Aorta (tissue), 5 donors: ENCODE measurements around the gene TNRC6C. TPM values are rescaled to one million over a fixed set of nuclear protein-coding genes. Genes with fewer than 3 reads are reported as not detected.

Experiments used
- ATAC-seq: fragments of 200-7000 bp; cut with Tn5 transposase; one replicate; pipeline ENCODE4 v1.9.1; 2022; ENCODE audit warnings: moderate library complexity; ENCODE audit not compliant: low FRiP score
- DNase-seq, 2 donors: peaks; one replicate each; pipeline ENCODE4 v3.0.0-alpha.2; 2020
- H3K27ac ChIP-seq, 2 donors: one replicate each; pipeline ENCODE4 v1.5.1; 2013; ENCODE audit warnings: low read length in 2 of 2, mild to moderate bottlenecking in 2 of 2, moderate library complexity in 2 of 2, control low read depth in 1 of 2, inconsistent platforms in 1 of 2, low read depth in 1 of 2
- H3K27me3 ChIP-seq, 2 donors: one replicate each; pipeline ENCODE4 v1.6.1; 2013; ENCODE audit warnings: control low read depth in 1 of 2, low read length in 1 of 2, mild to moderate bottlenecking in 1 of 2, moderate library complexity in 1 of 2; ENCODE audit not compliant: insufficient read depth in 2 of 2, control insufficient read depth in 1 of 2
- H3K36me3 ChIP-seq, 2 donors: one replicate each; pipeline ENCODE4 v1.6.1; 2013; ENCODE audit warnings: control low read depth in 1 of 2, low read length in 1 of 2, mild to moderate bottlenecking in 1 of 2; ENCODE audit not compliant: insufficient read depth in 2 of 2, control insufficient read depth in 1 of 2
- H3K4me1 ChIP-seq, 2 donors: one replicate each; pipeline ENCODE4 v1.6.1; 2013; ENCODE audit warnings: low read length in 2 of 2, control low read depth in 1 of 2, mild to moderate bottlenecking in 1 of 2, moderate library complexity in 1 of 2; ENCODE audit not compliant: insufficient read depth in 2 of 2, control insufficient read depth in 1 of 2
- H3K4me3 ChIP-seq, 2 donors: one replicate each; pipeline ENCODE4 v1.5.1; 2013; ENCODE audit warnings: low read length in 2 of 2, control low read depth in 1 of 2, mild to moderate bottlenecking in 1 of 2
- H3K9me3 ChIP-seq: one replicate; pipeline ENCODE4 v1.6.1; 2013; ENCODE audit warnings: mild to moderate bottlenecking, low read length; ENCODE audit not compliant: control insufficient read depth
- WGBS, 2 donors: extraction: QIAGEN DNeasy Blood & Tissue Kit; methylation state at CpG; one replicate each; pipeline ENCODE4 v1.1.7; 2013; 5-methylcytosine and 5-hydroxymethylcytosine counted together
- intact Hi-C, 2 donors: fragments of 100-400 bp; cut with DNase I; formaldehyde crosslinking; loops; one replicate each; pipeline versions ENCODE4 v1.14.2 to v1.15.0; 2022
- long read RNA-seq, 2 donors: library from polyadenylated mRNA; unstranded; transcript quantifications; one replicate each; pipeline ENCODE4 v2.0.0, GENCODE V29; 2020 to 2021
- polyA plus RNA-seq, 2 donors: library from polyadenylated mRNA; stranded (reverse); fragments of 200-250 nt; gene quantifications; one replicate each; pipeline ENCODE4 v1.2.3, GENCODE V29; 2013
- total RNA-seq, 2 donors: library from RNA; stranded (reverse); fragmentation: NEBNext Ultra II Directional; extraction: Animal tissue kit (Norgen Biotek cat#: 25700); gene quantifications; one replicate each; pipeline ENCODE4 v1.2.1, GENCODE V29; 2021
- donor health status: healthy with polysubstance abuse.
- donor health status: Bipolar disorder and iron deficiency.
- donor health status: DM: no; HTN: no; CAD: no.
- donor health status: DM: no; HTN: no; CAD: no.
- donor health status: DM: yes; HTN: yes; CAD: no.

TNRC6C gene, protein sequence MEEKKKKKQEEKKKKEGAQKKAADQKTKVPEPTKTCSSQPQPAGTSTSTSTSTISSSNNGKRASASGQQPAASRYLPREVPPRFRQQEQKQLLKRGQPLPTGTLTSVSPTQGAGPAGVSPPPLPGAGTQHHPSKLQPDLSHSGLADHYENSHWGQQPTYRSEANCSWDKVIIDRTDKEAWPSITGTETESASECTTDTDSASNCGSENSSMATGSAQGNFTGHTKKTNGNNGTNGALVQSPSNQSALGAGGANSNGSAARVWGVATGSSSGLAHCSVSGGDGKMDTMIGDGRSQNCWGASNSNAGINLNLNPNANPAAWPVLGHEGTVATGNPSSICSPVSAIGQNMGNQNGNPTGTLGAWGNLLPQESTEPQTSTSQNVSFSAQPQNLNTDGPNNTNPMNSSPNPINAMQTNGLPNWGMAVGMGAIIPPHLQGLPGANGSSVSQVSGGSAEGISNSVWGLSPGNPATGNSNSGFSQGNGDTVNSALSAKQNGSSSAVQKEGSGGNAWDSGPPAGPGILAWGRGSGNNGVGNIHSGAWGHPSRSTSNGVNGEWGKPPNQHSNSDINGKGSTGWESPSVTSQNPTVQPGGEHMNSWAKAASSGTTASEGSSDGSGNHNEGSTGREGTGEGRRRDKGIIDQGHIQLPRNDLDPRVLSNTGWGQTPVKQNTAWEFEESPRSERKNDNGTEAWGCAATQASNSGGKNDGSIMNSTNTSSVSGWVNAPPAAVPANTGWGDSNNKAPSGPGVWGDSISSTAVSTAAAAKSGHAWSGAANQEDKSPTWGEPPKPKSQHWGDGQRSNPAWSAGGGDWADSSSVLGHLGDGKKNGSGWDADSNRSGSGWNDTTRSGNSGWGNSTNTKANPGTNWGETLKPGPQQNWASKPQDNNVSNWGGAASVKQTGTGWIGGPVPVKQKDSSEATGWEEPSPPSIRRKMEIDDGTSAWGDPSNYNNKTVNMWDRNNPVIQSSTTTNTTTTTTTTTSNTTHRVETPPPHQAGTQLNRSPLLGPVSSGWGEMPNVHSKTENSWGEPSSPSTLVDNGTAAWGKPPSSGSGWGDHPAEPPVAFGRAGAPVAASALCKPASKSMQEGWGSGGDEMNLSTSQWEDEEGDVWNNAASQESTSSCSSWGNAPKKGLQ (N-terminal part only)
- 10 to 100 TPM; 45.7 to 62.2 TPM for total RNA-seq
- 10 to 100 TPM in 1 of 2 donors, 1 to 10 TPM in 1; 3.3 to 11.6 TPM for polyA plus RNA-seq
- long read RNA-seq, donor 1, partial matches to known transcripts: 25 of 32 reads
- long read RNA-seq, donor 1, other reads (novel, unspliced or antisense): 7 of 32 reads
- long read RNA-seq, donor 2, partial matches to known transcripts: 18 of 31 reads
- long read RNA-seq, donor 2, other reads (novel, unspliced or antisense): 13 of 31 reads

DNA sequence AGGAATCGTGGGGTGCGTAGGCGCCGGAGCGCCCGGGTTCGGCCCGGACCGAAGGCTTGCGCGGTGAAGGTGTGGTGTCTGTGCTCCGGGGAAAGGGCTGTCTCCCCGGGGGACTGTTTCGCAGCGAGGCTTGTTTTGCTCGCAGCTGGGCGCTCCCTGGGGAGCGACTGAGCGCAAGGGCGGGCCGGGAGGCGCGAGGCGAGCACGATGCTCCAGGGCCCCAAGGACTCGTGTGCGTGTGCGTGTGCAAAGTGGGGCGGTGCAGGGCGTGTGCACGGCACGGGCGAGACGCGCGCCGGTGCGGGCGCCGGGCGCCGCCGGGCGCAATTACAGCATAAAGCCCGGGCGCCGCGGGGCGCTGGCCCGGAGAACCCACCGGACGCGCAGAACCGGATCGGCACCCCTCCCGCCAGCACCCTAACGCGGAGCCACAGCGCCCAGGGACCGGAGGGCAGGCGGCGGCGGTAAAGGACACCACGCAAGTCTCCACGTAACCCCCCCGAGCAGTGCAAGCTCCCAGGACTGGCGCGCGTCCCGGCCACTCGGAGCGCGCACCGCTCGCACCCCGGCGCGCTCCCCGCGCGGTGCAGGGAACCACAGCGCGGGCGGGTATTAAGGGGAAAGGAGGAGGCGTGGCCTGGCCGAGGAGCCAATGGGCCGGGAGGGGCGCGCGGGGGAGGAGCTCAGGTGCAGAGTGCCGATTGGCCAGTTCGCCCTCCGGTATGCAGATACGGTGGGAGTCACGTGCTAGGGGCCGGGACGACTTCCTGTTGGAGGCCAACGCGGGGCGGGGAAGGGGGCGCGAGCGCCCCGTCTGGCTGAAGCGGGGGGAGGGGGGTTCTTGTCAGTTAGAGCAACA, at the start of gene TNRC6C:
Gene TNRC6C (plus strand): TSS at position 847 of the 859 bp plus-strand sequence. CDS start 45,504 bp downstream, outside the sequence.
- peak within 1 kb of the TSS; percentile 91 to 95 for H3K27ac ChIP-seq
- no peaks in the 10 kb centered on the region for H3K36me3 ChIP-seq
- peak; percentile 99 for ATAC-seq
- WGBS, 2 donors: 0 to 1% methylated on average over 72 to 105 of the region's 105 CpGs
- no peaks in the 10 kb centered on the region for H3K9me3 ChIP-seq
- intact Hi-C loops: loop anchor here in 1 of 2 donors (5.0 kb wide), 4 partner anchors 54 to 416 kb away; no protein-coding TSS in a partner anchor
- no peaks in the 10 kb centered on the region for H3K27me3 ChIP-seq
- H3K4me1 ChIP-seq: peaks cover 2 to 9% of the 10 kb centered on the region in 2 donors
- peak within 1 kb of the TSS; percentile 98 to 99 for H3K4me3 ChIP-seq
- peak; percentile 100 for DNase-seq

DNA sequence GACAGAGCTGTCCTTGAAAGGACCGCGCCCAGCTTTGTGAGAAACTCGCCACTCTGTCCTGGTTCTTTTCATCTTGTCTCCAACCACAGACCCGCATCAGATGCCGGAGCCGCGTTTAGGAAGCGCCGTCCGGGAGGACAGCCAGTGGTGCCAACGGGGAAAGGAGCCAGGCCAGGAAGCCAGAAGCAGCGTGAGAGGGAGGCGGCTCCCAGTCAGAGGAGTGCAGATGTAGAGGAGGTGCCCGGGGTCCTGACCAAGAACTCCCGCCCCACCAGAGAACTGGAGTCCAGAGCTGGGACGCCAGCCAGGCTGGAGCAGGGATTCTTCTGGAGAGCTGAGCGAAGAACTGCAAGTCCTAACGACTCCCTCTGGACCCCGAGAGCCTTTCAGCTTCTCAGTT, 49.3 kb upstream of the TNRC6C start:
- 21 to 28% methylated on average over 19 of the region's 19 CpGs for WGBS, 2 donors
- DNase-seq: peak; percentile 70 to 84
- Histone ChIP-seq H3K4me1 (no peaks in the 10 kb centered on the region), H3K4me3 (no peak overlapping the region), H3K27ac (no peak overlapping the region), H3K27me3 (peaks cover 0 to under 1% of the 10 kb centered on the region in 2 donors), H3K9me3 (no peaks in the 10 kb centered on the region), H3K36me3 (no peaks in the 10 kb centered on the region)
- peak; percentile 72 for ATAC-seq
- intact Hi-C loops: no loop called here

DNA sequence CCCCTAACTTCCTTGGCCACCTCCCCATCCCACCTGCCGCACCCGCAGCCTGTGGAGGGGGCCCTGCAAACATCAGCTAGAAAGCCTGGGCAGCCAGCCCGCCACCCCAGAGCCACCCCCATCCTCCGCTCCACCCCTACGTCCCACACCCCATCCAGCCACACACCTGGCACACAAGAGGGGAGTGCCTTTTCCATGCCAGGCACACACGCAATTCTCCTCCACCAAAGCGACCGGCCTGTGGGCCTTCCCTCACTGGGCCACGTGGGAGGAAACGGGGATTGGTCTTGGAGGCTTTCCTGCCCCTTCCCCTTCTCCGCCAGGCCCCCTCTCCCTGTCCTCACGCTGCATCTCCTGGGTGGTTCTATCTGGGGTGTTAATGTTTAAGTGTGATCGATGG, 48.7 kb upstream of the TNRC6C start:
- Histone ChIP-seq H3K27ac (no peak overlapping the region), H3K27me3 (peaks cover 0 to 1% of the 10 kb centered on the region in 2 donors), H3K36me3 (no peaks in the 10 kb centered on the region), H3K4me1 (no peaks in the 10 kb centered on the region), H3K9me3 (no peaks in the 10 kb centered on the region), H3K4me3 (no peak overlapping the region)
- WGBS, 2 donors: 92 to 94% methylated on average over 13 of the region's 13 CpGs
- ATAC-seq (no peak), DNase-seq (peak; percentile 9 to 42)
- intact Hi-C loops: no loop called here

DNA sequence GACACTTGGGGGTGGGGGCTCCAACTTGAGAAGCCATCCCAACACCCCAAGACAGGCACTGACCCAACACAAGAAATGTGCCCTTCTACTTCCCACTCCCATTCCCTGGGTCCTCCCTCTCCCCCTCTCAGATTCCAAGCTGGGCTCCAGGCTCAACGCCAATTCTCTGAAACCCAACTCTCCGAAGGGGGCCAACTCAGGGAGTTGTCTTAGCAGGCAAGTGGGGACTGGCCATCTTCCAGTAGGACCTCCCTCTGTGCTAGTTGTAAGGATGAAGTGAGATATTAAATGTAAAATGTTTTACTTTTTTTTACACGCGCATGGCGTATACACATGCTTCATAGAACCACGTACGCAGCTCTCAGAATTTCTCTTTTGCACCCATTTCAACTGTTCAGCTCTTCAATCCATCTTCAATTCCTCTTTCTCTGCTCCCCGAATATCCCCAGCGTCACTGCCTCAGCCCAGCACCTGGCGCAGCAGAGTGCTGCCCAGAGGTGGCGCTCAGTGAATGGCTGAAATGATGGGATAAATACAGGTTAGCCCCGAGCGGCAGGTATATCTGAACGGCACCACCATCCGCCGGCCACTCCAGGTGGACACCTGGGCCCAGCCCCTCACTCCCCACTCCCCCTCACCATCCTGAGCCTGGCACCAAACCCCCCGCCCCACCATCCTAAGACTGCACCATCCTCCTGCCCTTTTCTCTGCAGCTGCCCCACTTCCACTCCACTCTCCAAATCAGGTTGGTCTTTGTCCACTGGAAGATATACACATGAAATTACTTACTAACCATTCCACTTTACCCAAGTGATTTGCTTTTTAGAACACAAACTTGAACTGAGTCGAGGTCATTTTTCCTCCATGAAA, 43.9 kb upstream of the TNRC6C start:
- Histone ChIP-seq H3K27me3 (peaks cover 0 to 1% of the 10 kb centered on the region in 2 donors), H3K4me3 (no peak overlapping the region), H3K4me1 (no peaks in the 10 kb centered on the region), H3K27ac (no peak overlapping the region), H3K9me3 (no peaks in the 10 kb centered on the region), H3K36me3 (no peaks in the 10 kb centered on the region)
- ATAC-seq: no peak
- peak in 1 of 2 donors; percentile 65 for DNase-seq
- intact Hi-C loops: no loop called here
- 25 to 27% methylated on average over 18 of the region's 18 CpGs for WGBS, 2 donors

DNA sequence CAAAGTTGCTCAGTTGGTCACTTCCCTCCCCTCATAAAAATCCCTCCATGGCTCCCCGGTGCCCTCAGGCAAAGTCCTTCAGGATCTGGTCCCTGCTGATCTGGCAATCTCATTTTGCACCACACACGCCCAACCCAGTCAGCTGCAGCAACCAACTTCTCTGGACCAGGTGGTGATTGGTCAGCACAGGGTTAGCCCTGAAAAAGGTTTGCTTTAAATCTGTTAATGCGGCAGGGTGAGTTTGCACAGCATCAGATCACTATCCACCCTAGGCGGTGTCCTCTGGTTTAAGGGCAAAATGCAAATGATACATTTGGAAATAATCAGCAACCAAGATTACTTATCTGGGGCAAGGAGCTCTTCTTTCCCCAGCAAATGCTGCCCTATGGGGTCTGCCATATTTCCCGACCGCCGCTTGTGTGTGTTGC, 42.9 kb upstream of the TNRC6C start:
- DNase-seq: peak in 1 of 2 donors; percentile 22
- 53% methylated on average over 7 of the region's 7 CpGs for WGBS, 2 donors
- no peak overlapping the region for H3K4me3 ChIP-seq
- intact Hi-C loops: no loop called here
- H3K4me1 ChIP-seq: no peaks in the 10 kb centered on the region
- peaks cover 0 to 1% of the 10 kb centered on the region in 2 donors for H3K27me3 ChIP-seq
- H3K27ac ChIP-seq: no peak overlapping the region
- H3K36me3 ChIP-seq: no peaks in the 10 kb centered on the region
- no peaks in the 10 kb centered on the region for H3K9me3 ChIP-seq
- no peak for ATAC-seq

DNA sequence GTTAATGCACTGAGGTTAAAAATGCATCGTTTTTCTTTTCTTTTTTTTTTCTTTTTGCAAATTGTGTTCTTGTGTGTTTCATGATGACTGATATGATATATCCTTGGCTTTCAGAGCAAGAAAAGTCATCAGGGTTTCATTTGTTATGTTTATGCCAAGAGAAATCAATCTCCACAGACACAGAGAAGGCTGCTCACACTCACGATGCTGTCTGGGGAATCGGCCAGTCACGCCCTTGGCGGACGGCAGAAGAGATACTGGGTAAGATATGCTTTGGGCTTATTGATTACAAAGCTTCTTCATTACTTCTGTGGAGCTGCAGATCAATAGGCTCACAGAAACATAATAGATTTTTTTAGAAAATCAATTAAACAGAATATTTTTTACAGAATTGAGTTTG, 42.2 kb upstream of the TNRC6C start:
- peaks cover 0 to 1% of the 10 kb centered on the region in 2 donors for H3K27me3 ChIP-seq
- no peaks in the 10 kb centered on the region for H3K4me1 ChIP-seq
- H3K9me3 ChIP-seq: no peaks in the 10 kb centered on the region
- H3K27ac ChIP-seq: no peak overlapping the region
- 43 to 44% methylated on average over 6 of the region's 6 CpGs for WGBS, 2 donors
- intact Hi-C loops: no loop called here
- no peak overlapping the region for H3K4me3 ChIP-seq
- peak in 1 of 2 donors; percentile 12 for DNase-seq
- H3K36me3 ChIP-seq: no peaks in the 10 kb centered on the region
- no peak for ATAC-seq
